Erythroblast (primary cell): ENCODE measurements around the gene PLAAT2.

ENCODE experiments used
- GATA1 ChIP-seq: IDR thresholded peaks from 2 replicates; pipeline ENCODE4 v1.6.1; 2011; ENCODE audit warnings: low read depth, mild to moderate bottlenecking, control low read depth, low read length, moderate library complexity
- POLR2A ChIP-seq: IDR thresholded peaks from 2 replicates; pipeline ENCODE4 v1.6.1; 2011; ENCODE audit warnings: mild to moderate bottlenecking, low read length

DNA sequence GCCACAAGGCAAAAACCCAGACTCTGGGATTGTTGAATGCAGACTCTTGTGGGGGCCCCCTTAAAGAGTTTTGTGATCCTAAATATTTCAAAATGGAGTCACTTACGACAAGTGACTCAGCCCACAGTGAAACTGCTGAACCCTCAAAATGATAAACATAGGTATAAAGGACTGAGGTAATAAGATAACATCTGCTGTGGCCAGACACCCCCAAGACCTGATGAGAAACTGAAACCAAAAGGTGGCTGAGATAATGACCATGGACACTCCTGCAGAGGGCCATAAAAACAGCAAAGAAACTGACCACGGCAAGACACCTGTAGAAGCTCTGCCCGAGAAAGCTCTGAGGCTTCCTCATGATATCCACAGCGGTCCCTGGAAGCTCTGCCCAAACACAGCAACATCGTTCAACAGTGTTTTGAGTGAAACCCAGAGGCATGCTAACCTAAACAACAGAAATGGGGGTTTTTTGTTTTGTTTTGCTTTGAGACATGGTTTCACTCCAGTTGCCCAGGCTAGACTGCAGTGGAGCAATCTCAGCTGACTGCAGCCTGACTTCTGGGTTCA lies 28.2 kb downstream of the PLAAT2 start:
- TF ChIP-seq POLR2A (no peak), GATA1 (no peak)
